GM23338 (cell line): ENCODE measurements around the gene RAP1A. TPM values are rescaled to one million over a fixed set of nuclear protein-coding genes. Genes with fewer than 3 reads are reported as not detected.

Source experiments
- ATAC-seq: fragments of 200-7000 bp; cut with Tn5 transposase; 3 replicates; pipeline ENCODE4 v1.9.1; 2020
- DNase-seq: peaks from one replicate; pipeline ENCODE4 v3.0.0-alpha.2; 2015; ENCODE audit warnings: low spot score
- H2AFZ ChIP-seq: fragments of 200-600 bp; sonication (generic); 2 replicates; pipeline ENCODE4 v1.8.0; 2016; ENCODE audit warnings: antibody characterized with exemption, mild to moderate bottlenecking, moderate library complexity
- H3F3A ChIP-seq: fragments of 200-600 bp; sonication (generic); replicated peaks from 2 replicates; pipeline ENCODE4 v1.8.0; 2017; ENCODE audit warnings: antibody characterized with exemption, mixed run types, low read depth
- H3K27ac ChIP-seq: fragments of 200-600 bp; sonication (generic); 2 replicates; pipeline ENCODE4 v1.6.1; 2016; ENCODE audit warnings: low read depth
- H3K27me3 ChIP-seq: fragments of 200-600 bp; sonication (generic); 2 replicates; pipeline ENCODE4 v1.8.0; 2016; ENCODE audit warnings: mild to moderate bottlenecking, mixed run types, moderate library complexity; ENCODE audit not compliant: insufficient read depth
- H3K36me3 ChIP-seq: fragments of 200-600 bp; sonication (generic); 2 replicates; pipeline ENCODE4 v1.8.0; 2016; ENCODE audit warnings: mild to moderate bottlenecking; ENCODE audit not compliant: insufficient read depth
- H3K4me1 ChIP-seq: fragments of 200-600 bp; sonication (generic); 2 replicates; pipeline ENCODE4 v1.8.0; 2016; ENCODE audit warnings: mild to moderate bottlenecking, moderate library complexity; ENCODE audit not compliant: insufficient read depth
- H3K4me2 ChIP-seq: fragments of 200-600 bp; sonication (generic); 2 replicates; pipeline ENCODE4 v1.7.1; 2017; ENCODE audit warnings: mixed run types
- H3K4me3 ChIP-seq: fragments of 200-600 bp; sonication (generic); 2 replicates; pipeline ENCODE4 v1.6.1; 2016; ENCODE audit warnings: mixed run types
- H3K79me2 ChIP-seq: fragments of 200-600 bp; sonication (generic); replicated peaks from 2 replicates; pipeline ENCODE4 v1.8.0; 2017; ENCODE audit warnings: mild to moderate bottlenecking; ENCODE audit not compliant: insufficient read depth
- H3K9me2 ChIP-seq: fragments of 200-600 bp; sonication (generic); 2 replicates; pipeline ENCODE4 v1.8.0; 2017; ENCODE audit not compliant: insufficient read depth
- H4K20me1 ChIP-seq: fragments of 200-600 bp; sonication (generic); replicated peaks from 2 replicates; pipeline ENCODE4 v1.8.0; 2017; ENCODE audit warnings: mild to moderate bottlenecking; ENCODE audit not compliant: insufficient read depth
- H3K27ac Mint-ChIP-seq: 2 replicates; pipeline ENCODE4 v1.8.0; 2020; ENCODE audit warnings: inconsistent platforms, mild to moderate bottlenecking, moderate library complexity, mixed read lengths
- H3K27me3 Mint-ChIP-seq: 3 replicates; pipeline ENCODE4 v1.8.0; 2022; ENCODE audit warnings: low read depth, mild to moderate bottlenecking, moderate library complexity, mixed read lengths, inconsistent platforms; ENCODE audit not compliant: insufficient read depth, poor library complexity
- H3K36me3 Mint-ChIP-seq: 3 replicates; pipeline ENCODE4 v1.8.0; 2021; ENCODE audit warnings: low read depth, mild to moderate bottlenecking, inconsistent platforms, moderate library complexity, mixed read lengths
- H3K4me1 Mint-ChIP-seq: 3 replicates; pipeline ENCODE4 v1.8.0; 2020; ENCODE audit warnings: mild to moderate bottlenecking, inconsistent platforms, mixed read lengths
- H3K4me3 Mint-ChIP-seq: 3 replicates; pipeline ENCODE4 v1.8.0; 2021; ENCODE audit warnings: moderate library complexity, mild to moderate bottlenecking, inconsistent platforms, mixed read lengths
- H3K9me3 Mint-ChIP-seq: 3 replicates; pipeline ENCODE4 v1.8.0; 2020; ENCODE audit warnings: moderate library complexity, mild to moderate bottlenecking, inconsistent platforms, mixed read lengths
- CREB1 ChIP-seq: fragments of 250-450 bp; sonication (Bioruptor Pico); IDR thresholded peaks from 2 replicates; pipeline ENCODE4 v1.5.0; 2020; ENCODE audit warnings: low read depth, mild to moderate bottlenecking, moderate library complexity
- EZH2 ChIP-seq: fragments of 200-600 bp; sonication (generic); IDR thresholded peaks from one replicate; pipeline ENCODE4 v1.8.0; 2017; ENCODE audit warnings: antibody characterized with exemption, mild to moderate bottlenecking, low read depth; ENCODE audit not compliant: unreplicated experiment
- EZH2phosphoT487 ChIP-seq: fragments of 200-600 bp; sonication (generic); IDR thresholded peaks from one replicate; pipeline ENCODE4 v1.8.1; 2018; ENCODE audit warnings: antibody characterized with exemption; ENCODE audit not compliant: unreplicated experiment
- JUNB ChIP-seq: IDR thresholded peaks from one replicate; pipeline ENCODE4 v1.6.1; 2016; ENCODE audit warnings: antibody characterized with exemption; ENCODE audit not compliant: unreplicated experiment
- NANOG ChIP-seq: IDR thresholded peaks from 2 replicates; pipeline ENCODE4 v1.6.1; 2016; ENCODE audit warnings: antibody characterized with exemption, borderline replicate concordance
- STAT1 ChIP-seq: IDR thresholded peaks from one replicate; pipeline ENCODE4 v1.6.1; 2016; ENCODE audit warnings: antibody characterized with exemption; ENCODE audit not compliant: unreplicated experiment
- ZNF331 ChIP-seq: fragments of 250-450 bp; sonication (Bioruptor Pico); IDR thresholded peaks from 2 replicates; pipeline ENCODE4 v1.5.0; 2020; ENCODE audit warnings: low read depth, mild to moderate bottlenecking, moderate library complexity
- polyA plus RNA-seq: library from polyadenylated mRNA; unstranded; fragments of >200 nt; fragmentation: Nextera tagmentation; extraction: Ambion mirVana; gene quantifications from 2 replicates; pipeline ENCODE4 v1.2.1, GENCODE V29; 2016
- total RNA-seq: library from RNA; depleted of rRNA; stranded (reverse); fragments of >200 nt; shearing (Covaris generic); gene quantifications from 2 replicates; pipeline ENCODE4 v1.2.3, GENCODE V29; 2014
- TF ChIP-seq, protein P1 (sequence below), 2 experiments: fragments of 200-600 bp in 1 of 2; sonication (generic) in 1 of 2; conservative IDR thresholded peaks; 2 replicates each; pipeline versions ENCODE4 v1.5.1 to v1.6.1; 2016 to 2017; ENCODE audit warnings: antibody characterized with exemption in 2 of 2, low read depth in 2 of 2, mild to moderate bottlenecking in 2 of 2, moderate library complexity in 1 of 2
- TF ChIP-seq, protein P2 (sequence below): IDR thresholded peaks from 2 replicates; pipeline ENCODE4 v1.6.1; 2016; ENCODE audit warnings: antibody characterized with exemption
- TF ChIP-seq, protein P3 (sequence below): fragments of 250-450 bp; sonication (Bioruptor Pico); IDR thresholded peaks from 2 replicates; pipeline ENCODE4 v1.5.0; 2020; ENCODE audit warnings: mild to moderate bottlenecking, moderate library complexity

Gene RAP1A
- total and polyA plus RNA-seq, 2 experiments from 2014 or later: 16.2 to 23.0 TPM

DNA sequence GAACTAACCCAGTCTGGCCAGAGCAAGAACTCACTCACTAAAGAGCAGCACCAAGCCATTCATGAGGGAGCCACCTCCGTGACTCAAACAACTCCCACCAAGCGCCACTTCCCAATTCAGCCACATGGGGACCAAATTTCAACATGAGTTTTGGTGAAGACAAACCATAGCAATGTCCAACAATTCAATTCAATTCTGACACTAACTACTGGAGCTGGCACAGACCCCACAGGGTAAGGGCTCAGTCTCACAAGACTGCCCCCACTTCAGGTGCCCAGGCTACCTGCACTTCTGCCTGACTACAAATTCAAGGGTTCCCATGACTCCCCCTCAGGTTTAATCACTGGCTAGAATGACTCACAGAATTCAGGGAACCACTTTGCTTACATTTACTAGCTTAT, 48.8 kb upstream of the RAP1A start:
- Mint-ChIP-seq H3K27ac (no peak overlapping the region), H3K27me3 (no peaks in the 10 kb centered on the region), H3K36me3 (no peaks in the 10 kb centered on the region), H3K4me1 (peaks cover 13% of the 10 kb centered on the region), H3K9me3 (no peaks in the 10 kb centered on the region), H3K4me3 (no peak overlapping the region)
- Histone ChIP-seq H3K9me2 (no peaks in the 10 kb centered on the region), H3K27me3 (no peaks in the 10 kb centered on the region), H3K79me2 (no peaks in the 10 kb centered on the region), H3K27ac (no peak overlapping the region), H2AFZ (0 out of 2 replicates have a peak overlapping the region, but pooled peaks have one; percentile 52), H3F3A (0 out of 2 replicates have a peak, but pooled peaks cover 5% of the 10 kb centered on the region), H3K36me3 (no peaks in the 10 kb centered on the region), H3K4me3 (no peak overlapping the region), H4K20me1 (no peaks in the 10 kb centered on the region), H3K4me2 (0 out of 2 replicates have a peak overlapping the region, but pooled peaks have one; percentile 49), H3K4me1 (peaks cover 16% of the 10 kb centered on the region)
- DNase-seq: peak; percentile 72
- TF ChIP-seq, protein P1, sequence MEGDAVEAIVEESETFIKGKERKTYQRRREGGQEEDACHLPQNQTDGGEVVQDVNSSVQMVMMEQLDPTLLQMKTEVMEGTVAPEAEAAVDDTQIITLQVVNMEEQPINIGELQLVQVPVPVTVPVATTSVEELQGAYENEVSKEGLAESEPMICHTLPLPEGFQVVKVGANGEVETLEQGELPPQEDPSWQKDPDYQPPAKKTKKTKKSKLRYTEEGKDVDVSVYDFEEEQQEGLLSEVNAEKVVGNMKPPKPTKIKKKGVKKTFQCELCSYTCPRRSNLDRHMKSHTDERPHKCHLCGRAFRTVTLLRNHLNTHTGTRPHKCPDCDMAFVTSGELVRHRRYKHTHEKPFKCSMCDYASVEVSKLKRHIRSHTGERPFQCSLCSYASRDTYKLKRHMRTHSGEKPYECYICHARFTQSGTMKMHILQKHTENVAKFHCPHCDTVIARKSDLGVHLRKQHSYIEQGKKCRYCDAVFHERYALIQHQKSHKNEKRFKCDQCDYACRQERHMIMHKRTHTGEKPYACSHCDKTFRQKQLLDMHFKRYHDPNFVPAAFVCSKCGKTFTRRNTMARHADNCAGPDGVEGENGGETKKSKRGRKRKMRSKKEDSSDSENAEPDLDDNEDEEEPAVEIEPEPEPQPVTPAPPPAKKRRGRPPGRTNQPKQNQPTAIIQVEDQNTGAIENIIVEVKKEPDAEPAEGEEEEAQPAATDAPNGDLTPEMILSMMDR (conservative IDR thresholded peaks at IDR 0.05; ENCODE audit: low read depth in 2 of 2): peak; percentile 41 to 53
- TF ChIP-seq, protein P2, sequence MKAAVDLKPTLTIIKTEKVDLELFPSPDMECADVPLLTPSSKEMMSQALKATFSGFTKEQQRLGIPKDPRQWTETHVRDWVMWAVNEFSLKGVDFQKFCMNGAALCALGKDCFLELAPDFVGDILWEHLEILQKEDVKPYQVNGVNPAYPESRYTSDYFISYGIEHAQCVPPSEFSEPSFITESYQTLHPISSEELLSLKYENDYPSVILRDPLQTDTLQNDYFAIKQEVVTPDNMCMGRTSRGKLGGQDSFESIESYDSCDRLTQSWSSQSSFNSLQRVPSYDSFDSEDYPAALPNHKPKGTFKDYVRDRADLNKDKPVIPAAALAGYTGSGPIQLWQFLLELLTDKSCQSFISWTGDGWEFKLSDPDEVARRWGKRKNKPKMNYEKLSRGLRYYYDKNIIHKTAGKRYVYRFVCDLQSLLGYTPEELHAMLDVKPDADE: no peak
- no peak for TF ChIP-seq JUNB
- no peak for TF ChIP-seq ZNF331 (CRISPR knock-in tag)
- no peak for TF ChIP-seq EZH2phosphoT487
- no peak for TF ChIP-seq STAT1
- no peak for TF ChIP-seq NANOG
- ATAC-seq: peak; percentile 86

DNA sequence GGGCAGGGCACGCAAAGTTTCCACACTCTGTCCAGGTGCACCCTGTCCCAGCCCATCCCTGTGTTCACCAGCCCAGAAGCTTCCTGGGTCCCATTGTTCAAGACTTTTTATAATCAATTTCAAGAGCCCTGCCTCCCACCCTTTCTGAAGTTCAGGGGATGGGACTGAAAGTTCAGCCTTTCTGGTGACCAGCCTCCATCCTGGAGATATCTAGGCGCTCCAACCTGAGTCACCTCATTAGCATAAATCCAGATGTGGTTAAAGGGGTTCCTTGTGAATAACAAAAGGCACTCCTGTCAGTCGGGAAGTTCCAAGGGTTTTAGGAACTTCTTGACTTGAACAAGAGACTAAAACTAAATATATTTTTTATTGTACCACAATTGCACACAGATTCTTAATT, 48.4 kb upstream of the RAP1A start:
- no peaks in the 10 kb centered on the region for H3K79me2 ChIP-seq
- no peak overlapping the region for H3K27ac ChIP-seq
- no peaks in the 10 kb centered on the region for H3K27me3 ChIP-seq
- no peak overlapping the region for H3K4me3 Mint-ChIP-seq
- peaks cover 13% of the 10 kb centered on the region for H3K4me1 Mint-ChIP-seq
- H3K27me3 Mint-ChIP-seq: no peaks in the 10 kb centered on the region
- no peak overlapping the region for H2AFZ ChIP-seq
- H3K36me3 Mint-ChIP-seq: no peaks in the 10 kb centered on the region
- H3K4me2 ChIP-seq: peak overlapping the region; percentile 49; the same call in 1 of the 2 replicates
- no peak overlapping the region for H3K27ac Mint-ChIP-seq
- peak; percentile 11 for DNase-seq
- peaks cover 16% of the 10 kb centered on the region for H3K4me1 ChIP-seq
- ATAC-seq: peak; percentile 22; the same call in 2 of the 3 replicates
- no peak overlapping the region for H3K4me3 ChIP-seq
- no peaks in the 10 kb centered on the region for H3K36me3 ChIP-seq
- no peaks in the 10 kb centered on the region for H3K9me3 Mint-ChIP-seq
- H3K9me2 ChIP-seq: no peaks in the 10 kb centered on the region
- 0 out of 2 replicates have a peak, but pooled peaks cover 5% of the 10 kb centered on the region for H3F3A ChIP-seq
- H4K20me1 ChIP-seq: no peaks in the 10 kb centered on the region
- TF ChIP-seq CREB1 (CRISPR knock-in tag): no peak
- TF ChIP-seq EZH2: no peak
- TF ChIP-seq EZH2phosphoT487: no peak
- TF ChIP-seq STAT1: no peak
- TF ChIP-seq ZNF331 (CRISPR knock-in tag): no peak
- no peak for TF ChIP-seq NANOG
- no peak for TF ChIP-seq JUNB
- TF ChIP-seq, protein P3, sequence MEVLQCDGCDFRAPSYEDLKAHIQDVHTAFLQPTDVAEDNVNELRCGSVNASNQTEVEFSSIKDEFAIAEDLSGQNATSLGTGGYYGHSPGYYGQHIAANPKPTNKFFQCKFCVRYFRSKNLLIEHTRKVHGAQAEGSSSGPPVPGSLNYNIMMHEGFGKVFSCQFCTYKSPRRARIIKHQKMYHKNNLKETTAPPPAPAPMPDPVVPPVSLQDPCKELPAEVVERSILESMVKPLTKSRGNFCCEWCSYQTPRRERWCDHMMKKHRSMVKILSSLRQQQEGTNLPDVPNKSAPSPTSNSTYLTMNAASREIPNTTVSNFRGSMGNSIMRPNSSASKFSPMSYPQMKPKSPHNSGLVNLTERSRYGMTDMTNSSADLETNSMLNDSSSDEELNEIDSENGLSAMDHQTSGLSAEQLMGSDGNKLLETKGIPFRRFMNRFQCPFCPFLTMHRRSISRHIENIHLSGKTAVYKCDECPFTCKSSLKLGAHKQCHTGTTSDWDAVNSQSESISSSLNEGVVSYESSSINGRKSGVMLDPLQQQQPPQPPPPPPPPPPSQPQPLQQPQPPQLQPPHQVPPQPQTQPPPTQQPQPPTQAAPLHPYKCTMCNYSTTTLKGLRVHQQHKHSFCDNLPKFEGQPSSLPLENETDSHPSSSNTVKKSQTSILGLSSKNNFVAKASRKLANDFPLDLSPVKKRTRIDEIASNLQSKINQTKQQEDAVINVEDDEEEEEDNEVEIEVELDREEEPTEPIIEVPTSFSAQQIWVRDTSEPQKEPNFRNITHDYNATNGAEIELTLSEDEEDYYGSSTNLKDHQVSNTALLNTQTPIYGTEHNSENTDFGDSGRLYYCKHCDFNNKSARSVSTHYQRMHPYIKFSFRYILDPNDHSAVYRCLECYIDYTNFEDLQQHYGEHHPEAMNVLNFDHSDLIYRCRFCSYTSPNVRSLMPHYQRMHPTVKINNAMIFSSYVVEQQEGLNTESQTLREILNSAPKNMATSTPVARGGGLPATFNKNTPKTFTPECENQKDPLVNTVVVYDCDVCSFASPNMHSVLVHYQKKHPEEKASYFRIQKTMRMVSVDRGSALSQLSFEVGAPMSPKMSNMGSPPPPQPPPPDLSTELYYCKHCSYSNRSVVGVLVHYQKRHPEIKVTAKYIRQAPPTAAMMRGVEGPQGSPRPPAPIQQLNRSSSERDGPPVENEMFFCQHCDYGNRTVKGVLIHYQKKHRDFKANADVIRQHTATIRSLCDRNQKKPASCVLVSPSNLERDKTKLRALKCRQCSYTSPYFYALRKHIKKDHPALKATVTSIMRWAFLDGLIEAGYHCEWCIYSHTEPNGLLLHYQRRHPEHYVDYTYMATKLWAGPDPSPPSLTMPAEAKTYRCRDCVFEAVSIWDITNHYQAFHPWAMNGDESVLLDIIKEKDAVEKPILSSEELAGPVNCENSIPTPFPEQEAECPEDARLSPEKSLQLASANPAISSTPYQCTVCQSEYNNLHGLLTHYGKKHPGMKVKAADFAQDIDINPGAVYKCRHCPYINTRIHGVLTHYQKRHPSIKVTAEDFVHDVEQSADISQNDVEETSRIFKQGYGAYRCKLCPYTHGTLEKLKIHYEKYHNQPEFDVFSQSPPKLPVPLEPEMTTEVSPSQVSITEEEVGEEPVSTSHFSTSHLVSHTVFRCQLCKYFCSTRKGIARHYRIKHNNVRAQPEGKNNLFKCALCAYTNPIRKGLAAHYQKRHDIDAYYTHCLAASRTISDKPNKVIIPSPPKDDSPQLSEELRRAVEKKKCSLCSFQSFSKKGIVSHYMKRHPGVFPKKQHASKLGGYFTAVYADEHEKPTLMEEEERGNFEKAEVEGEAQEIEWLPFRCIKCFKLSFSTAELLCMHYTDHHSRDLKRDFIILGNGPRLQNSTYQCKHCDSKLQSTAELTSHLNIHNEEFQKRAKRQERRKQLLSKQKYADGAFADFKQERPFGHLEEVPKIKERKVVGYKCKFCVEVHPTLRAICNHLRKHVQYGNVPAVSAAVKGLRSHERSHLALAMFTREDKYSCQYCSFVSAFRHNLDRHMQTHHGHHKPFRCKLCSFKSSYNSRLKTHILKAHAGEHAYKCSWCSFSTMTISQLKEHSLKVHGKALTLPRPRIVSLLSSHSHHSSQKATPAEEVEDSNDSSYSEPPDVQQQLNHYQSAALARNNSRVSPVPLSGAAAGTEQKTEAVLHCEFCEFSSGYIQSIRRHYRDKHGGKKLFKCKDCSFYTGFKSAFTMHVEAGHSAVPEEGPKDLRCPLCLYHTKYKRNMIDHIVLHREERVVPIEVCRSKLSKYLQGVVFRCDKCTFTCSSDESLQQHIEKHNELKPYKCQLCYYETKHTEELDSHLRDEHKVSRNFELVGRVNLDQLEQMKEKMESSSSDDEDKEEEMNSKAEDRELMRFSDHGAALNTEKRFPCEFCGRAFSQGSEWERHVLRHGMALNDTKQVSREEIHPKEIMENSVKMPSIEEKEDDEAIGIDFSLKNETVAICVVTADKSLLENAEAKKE: no peak
